Measurements from ENCODE around the gene ASCL1. TPM values are rescaled to one million over a fixed set of nuclear protein-coding genes. Genes with fewer than 3 reads are reported as not detected.

The ASCL1 gene
- total and polyA plus RNA-seq, 9 donors: 0.06 to 3.3 (median 0.18) TPM; not detected in 2

- no peak for TF ChIP-seq CTCF (IDR thresholded peaks at IDR 0.05)
- TF ChIP-seq POLR2A (IDR thresholded peaks at IDR 0.05): no peak
- no peak for TF ChIP-seq EP300 (IDR thresholded peaks at IDR 0.05)
- DNase-seq: no peak
- Histone ChIP-seq H3K9me3 (no peaks in the 10 kb centered on the region), H3K27ac (no peak overlapping the region), H3K36me3 (no peaks in the 10 kb centered on the region), H3K4me1 (ENCODE audit: insufficient read depth) (peaks cover under 1% of the 10 kb centered on the region), H3K27me3 (no peaks in the 10 kb centered on the region), H3K4me3 (no peak overlapping the region)
- WGBS, 3 donors: 3 to 9% (median 4%) methylated on average over 21 of the region's 21 CpGs
- intact Hi-C loops (cut with DNase I): loop anchor here in 2 of 4 donors (5.0 to 10.0 kb wide), 2 partner anchors 596 to 604 kb away; no protein-coding TSS in a partner anchor
These were observed 6.4 kb upstream of the ASCL1 start for GRCh38 chr12:102950950-102951619.

- H3K4me1 ChIP-seq (ENCODE audit: insufficient read depth): peaks cover 1% of the 10 kb centered on the region
- H3K4me3 ChIP-seq: no peak overlapping the region
- intact Hi-C loops (cut with DNase I): loop anchor here in 2 of 4 donors (5.0 to 10.0 kb wide), 2 partner anchors 595 to 603 kb away; no protein-coding TSS in a partner anchor
- DNase-seq: no peak
- H3K9me3 ChIP-seq: no peaks in the 10 kb centered on the region
- no peaks in the 10 kb centered on the region for H3K27me3 ChIP-seq
- H3K27ac ChIP-seq: no peak overlapping the region
- H3K36me3 ChIP-seq: no peaks in the 10 kb centered on the region
- TF ChIP-seq POLR2A (IDR thresholded peaks at IDR 0.05): no peak
- TF ChIP-seq CTCF (IDR thresholded peaks at IDR 0.05): no peak
- TF ChIP-seq EP300 (IDR thresholded peaks at IDR 0.05): no peak
- WGBS, 3 donors: 30 to 49% (median 37%) methylated on average over 9 of the region's 9 CpGs
These were observed 5.6 kb upstream of the ASCL1 start for GRCh38 chr12:102951841-102952240.

GRCh38 chr12:102953221-102953620 is 4.3 kb upstream of the ASCL1 start:
- H3K36me3 ChIP-seq: no peaks in the 10 kb centered on the region
- H3K4me1 ChIP-seq (ENCODE audit: insufficient read depth): peaks cover 1% of the 10 kb centered on the region
- intact Hi-C loops (cut with DNase I): loop anchor here in 2 of 4 donors (5.0 to 10.0 kb wide), 2 partner anchors 594 to 602 kb away; no protein-coding TSS in a partner anchor
- H3K4me3 ChIP-seq: no peak overlapping the region
- H3K27ac ChIP-seq: no peak overlapping the region
- H3K9me3 ChIP-seq: no peaks in the 10 kb centered on the region
- no peak for DNase-seq
- no peak for TF ChIP-seq POLR2A (IDR thresholded peaks at IDR 0.05)
- no peak for TF ChIP-seq EP300 (IDR thresholded peaks at IDR 0.05)
- no peak for TF ChIP-seq CTCF (IDR thresholded peaks at IDR 0.05)
- H3K27me3 ChIP-seq: no peaks in the 10 kb centered on the region

GRCh38 chr12:102954134-102954533 is 3.3 kb upstream of the ASCL1 start:
- DNase-seq: no peak
- no peak overlapping the region for H3K27ac ChIP-seq
- no peaks in the 10 kb centered on the region for H3K27me3 ChIP-seq
- no peaks in the 10 kb centered on the region for H3K36me3 ChIP-seq
- H3K4me1 ChIP-seq (ENCODE audit: insufficient read depth): peaks cover 6% of the 10 kb centered on the region
- no peak overlapping the region for H3K4me3 ChIP-seq
- no peak for TF ChIP-seq CTCF (IDR thresholded peaks at IDR 0.05)
- no peak for TF ChIP-seq EP300 (IDR thresholded peaks at IDR 0.05)
- no peak for TF ChIP-seq POLR2A (IDR thresholded peaks at IDR 0.05)
- intact Hi-C loops (cut with DNase I): loop anchor here in 2 of 4 donors (5.0 to 10.0 kb wide), 2 partner anchors 593 to 601 kb away; no protein-coding TSS in a partner anchor
- no peaks in the 10 kb centered on the region for H3K9me3 ChIP-seq
- WGBS, 3 donors: 40 to 68% (median 55%) methylated on average over 1 of the region's 1 CpG

Measured in ovary (tissue), 9 donors.